LHCN-M2 (cell line): Measurements from ENCODE around the gene CABCOCO1. TPM values are rescaled to one million over a fixed set of nuclear protein-coding genes. Genes with fewer than 3 reads are reported as not detected.

Source experiments
- DNase-seq: peaks from one replicate; pipeline ENCODE4 v3.0.0-alpha.2; 2012; ENCODE audit warnings: low read depth
- total RNA-seq: library from RNA; depleted of rRNA; stranded (reverse); fragments of >200 nt; gene quantifications from 2 replicates; pipeline ENCODE4 v1.2.3, GENCODE V29; 2014

CABCOCO1 gene
- total RNA-seq, 1 experiment from 2014 or later = 0.40 TPM

DNA sequence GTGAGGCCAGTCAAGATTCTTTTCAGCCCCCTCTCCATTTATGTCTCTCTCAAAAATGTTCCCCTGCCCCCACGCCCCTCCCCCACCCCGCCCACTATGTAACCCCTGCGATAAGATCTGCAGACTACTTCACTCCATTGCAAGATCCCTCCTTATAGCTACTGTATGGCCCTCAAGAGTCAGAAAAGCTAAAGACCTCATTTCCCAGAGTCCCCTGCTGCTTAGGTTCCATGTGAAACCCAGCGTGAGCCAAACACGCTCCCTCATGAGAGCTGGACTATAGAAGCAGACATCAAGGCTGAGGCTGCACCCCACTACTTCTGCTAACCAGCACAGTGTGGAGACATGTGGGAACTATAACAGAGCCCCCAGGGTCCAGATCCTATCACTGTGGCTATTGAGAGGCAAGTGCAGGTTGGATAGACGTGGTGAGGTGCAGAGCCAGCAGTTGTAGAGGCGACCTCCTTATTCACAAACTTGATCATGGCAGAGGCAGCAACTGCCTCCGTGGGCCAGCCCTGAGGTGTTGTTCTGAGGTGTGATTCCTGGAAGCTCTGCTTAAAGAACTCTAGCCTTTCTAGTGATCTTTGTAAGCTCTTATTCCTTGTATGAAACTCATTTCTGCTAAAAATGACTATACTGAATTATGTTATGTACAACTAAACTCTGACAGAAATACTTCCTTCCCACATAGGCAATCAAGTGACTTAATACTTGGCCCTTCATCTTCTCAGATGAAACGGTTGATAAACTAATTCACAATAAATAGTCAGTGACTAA lies 121.8 kb downstream of the CABCOCO1 start:
- DNase-seq = no peak

DNA sequence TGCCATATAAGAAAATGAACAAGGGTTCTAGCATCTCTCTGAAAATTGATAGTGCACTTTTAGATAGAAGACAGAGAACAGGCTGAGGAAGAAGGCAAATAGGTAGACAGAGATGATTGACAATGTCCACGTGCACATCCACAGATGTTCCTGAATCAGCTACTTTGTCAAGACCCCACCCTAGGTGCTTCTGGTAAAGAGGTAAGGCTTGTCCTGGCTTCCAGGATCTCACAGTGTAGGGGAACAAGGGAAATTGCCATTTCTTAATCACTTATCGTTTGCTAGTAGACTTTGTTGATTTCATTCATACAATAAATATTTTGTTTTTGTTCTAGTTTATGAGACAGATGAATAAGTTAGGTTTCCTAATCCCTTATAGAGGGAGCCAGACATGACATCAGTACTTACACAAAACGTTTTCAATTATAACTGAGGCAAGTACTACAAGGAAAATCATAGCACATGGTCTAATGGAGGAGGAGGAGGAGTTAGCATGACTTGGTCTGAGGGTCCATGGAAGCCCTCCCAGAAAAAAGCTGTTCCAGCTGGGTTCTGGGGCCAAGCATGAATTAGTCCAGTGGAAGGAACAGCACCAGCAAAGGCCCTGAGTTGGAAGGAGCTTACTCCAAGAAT lies 122.9 kb downstream of the CABCOCO1 start:
- DNase-seq = no peak

DNA sequence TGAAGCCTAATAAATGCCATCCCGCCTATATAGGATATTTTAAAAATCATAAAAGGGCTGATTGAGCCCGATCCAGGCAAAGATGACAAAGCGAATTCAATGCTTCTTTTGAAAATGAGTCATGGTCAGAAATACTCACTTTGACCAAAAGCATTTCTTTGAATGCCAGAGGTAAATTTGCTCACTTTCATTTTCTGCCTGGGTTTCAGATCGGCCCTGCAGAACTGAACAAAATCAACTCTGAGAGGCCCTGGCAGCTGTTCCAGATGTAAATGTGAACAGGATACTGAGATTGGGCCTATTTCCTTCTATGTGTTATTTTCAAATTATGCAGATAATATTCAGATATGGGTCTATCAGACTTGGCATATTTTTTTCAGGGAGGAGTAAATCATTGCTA lies 124.0 kb downstream of the CABCOCO1 start:
- DNase-seq = peak; percentile 87

DNA sequence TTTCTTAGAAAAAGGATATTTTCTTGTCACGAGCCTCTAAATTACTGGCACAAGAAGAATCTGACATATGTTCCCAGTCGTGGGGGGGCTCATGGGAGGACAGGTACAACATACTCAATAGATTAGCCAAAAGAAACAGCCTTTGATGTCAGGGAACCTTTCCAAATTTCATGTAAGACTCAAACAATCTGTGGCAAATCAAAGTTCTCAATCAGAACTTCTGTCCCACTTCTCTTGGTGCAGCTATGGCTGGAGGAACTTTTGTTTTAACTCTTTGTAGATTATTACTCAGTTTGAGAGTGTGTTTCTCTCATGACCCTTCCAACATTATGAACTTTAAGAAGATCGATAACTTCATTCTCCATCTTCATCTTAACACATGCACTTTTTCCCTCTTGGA lies 124.4 kb downstream of the CABCOCO1 start:
- DNase-seq = no peak

DNA sequence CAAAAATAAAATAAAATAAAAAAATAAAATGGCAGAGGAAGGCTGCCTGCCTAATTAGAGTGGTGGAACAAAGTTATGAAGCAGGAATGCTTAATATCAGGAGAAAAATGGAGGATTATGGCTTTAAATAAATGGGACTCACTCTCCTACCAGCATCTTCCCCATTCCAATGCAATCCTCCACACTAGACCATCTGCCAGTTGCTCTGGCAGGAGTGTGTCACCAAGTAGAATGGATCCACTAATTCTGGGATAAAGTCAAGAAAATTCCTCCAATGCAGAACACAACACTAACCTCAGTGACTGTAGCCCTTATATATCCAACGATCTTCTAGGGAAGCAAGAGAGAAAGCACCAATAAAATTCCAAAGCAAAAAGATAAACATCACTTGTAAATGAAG lies 126.3 kb downstream of the CABCOCO1 start:
- no peak for DNase-seq

DNA sequence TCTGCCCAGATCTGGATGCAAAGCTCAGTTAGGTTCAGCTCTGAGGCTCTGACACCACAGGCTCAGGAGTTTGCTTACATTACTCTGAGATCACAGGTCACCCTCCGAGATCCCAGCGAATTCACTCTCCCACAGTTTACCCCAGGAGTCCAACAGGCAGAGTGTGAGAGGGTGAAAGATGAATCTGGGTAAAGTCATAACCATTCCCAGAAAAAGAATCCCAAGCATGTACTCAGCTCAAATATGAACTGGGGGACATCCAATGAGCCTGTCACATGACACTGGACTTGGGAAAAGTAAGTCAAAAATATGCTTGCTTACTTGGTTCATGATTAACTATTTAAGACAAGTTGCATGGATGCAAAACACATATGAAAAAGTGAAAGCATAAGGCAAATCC lies 128.5 kb downstream of the CABCOCO1 start:
- DNase-seq = peak; percentile 29

DNA sequence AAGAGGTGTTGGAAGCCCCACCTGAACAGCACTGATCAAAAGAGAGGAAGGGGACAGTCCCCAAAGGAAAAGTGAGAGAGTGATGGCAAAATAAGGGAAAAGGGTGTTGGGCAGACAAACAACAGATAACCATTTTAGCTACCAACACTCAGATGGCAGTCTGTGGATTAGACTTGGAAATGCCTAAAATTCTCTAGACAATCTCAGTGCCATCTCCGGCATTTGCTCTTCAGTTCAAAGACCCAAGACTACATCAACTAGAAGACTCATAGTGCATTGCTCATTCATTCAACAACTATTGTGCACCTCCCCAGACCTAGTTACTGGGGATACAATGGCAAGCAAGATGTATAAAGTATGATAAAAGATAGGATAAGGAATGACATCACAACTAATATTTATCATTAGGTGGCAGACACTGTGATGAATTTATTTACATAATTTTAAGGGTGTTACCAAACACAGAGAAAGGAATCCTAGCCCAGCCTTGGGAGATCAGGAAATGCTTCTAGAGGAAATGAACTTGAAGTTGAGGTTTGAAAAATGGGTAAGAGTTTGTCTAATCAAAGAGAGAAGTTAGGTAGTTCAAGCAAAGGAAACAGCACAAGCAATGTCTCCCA lies 129.5 kb downstream of the CABCOCO1 start:
- no peak for DNase-seq

DNA sequence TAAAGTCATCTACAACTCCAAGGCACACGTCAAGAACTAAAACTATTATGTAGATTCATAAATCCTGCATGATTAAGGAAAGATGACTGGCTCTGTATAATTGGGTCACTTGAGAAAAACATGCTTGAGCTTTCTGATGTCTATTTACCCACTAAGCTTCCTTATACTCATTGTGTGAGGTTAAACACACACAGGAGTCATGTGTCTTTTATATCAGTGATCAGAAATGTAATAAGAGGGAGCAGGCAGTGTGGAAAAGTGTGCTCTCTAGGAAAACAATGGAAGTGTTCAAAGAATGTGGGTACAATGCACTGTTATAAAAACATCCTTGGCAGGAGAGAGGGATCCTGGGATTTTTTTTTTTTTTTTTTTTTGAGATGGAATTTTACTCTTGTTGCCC lies 130.2 kb downstream of the CABCOCO1 start:
- DNase-seq = no peak

DNA sequence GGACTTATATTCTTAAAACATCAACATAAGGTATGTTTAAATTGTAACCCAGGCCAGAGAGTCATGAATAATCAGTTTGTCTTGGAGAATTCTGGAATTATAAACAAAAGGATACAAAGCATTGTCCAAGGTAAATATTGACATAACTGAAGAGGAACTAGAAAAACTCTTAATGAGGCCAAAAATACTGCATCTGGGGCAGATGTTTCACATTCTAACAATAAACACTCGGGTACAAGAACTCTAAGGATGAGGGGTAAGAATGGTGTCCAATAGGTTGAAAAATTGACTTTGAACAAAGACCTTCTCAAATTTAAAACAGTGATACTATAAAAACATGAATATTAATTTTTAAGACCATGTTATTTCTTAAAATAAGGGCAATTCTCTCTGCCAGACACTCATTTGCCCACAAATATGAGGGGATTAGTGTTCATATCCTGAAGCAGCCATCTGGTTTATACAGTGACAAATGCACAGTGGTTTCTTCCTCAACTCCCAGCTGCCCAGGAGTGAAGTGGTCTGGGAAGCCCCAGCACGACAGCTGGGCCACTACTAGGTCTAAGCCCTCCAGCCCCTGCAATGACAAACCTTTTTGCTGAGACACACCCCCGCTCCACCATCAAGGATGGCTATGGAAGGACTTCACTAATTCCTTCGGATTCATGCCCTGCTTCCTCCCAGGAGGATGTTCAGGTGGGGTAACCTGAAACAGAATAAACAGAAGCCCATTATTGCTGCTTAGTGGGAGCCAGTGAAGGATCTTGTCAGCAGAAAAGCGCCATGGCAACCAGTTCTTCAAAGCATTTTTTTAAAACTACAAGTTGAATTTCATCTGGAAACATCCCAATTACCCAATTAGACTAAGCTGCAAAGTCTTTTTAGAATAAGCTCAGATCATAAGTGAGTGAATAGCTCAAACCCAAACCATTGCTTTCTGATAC lies 131.3 kb downstream of the CABCOCO1 start:
- peak; percentile 93 for DNase-seq

DNA sequence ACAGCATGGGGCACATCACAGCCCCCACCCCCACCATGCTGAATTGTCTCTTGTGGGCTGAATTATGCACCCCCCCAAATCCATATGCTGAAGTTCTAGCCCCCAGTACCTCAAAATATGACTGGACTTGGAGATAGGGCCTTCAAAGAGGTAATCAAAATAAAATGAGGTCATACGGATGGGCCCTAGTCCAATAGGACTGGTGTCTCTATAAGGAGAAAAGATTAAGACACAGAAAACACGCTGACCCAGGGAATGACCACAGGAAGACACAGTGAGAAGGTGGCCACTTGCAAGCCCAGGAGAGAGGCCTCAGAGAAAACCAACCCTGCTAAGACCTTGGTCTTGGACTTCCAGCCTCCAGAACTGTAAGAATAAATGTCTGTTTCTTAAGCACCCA lies 132.4 kb downstream of the CABCOCO1 start:
- DNase-seq = no peak

DNA sequence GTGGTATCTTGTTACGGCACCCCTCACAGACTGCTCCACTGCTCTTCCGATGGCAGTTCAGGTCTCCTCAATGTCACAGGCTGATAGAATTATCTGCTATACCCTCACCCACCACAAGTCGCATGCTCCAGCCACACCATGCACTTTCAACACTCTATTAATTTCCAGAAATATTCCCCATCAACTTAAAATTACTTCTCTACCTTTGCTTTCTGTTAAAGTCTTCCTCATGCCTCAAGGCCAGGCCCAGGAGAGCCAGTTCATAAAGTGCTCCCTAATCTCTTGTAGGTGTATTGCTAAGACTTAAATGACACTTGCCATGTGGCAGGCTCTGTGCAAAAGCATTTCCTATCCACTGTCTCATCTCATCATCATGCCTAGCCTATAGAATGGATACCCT lies 132.8 kb downstream of the CABCOCO1 start:
- DNase-seq = no peak

DNA sequence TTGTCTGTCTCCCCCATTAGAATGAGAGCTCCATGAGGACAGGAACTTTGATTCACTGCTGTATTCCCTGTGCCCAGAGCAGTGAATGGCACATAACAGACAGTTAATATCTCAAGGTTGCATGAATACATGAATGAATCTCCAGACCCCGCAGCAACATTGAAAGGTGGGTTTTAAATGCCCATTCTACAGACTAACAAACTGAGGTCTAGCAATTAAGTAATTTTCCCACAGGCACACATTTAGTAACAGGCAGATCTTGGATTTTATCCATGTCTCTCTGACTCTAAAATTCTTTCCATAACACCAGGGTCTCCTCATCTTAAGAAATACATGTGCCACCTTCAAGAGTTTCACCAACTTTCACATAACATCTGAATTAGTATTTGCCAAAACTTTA lies 134.1 kb downstream of the CABCOCO1 start:
- no peak for DNase-seq

DNA sequence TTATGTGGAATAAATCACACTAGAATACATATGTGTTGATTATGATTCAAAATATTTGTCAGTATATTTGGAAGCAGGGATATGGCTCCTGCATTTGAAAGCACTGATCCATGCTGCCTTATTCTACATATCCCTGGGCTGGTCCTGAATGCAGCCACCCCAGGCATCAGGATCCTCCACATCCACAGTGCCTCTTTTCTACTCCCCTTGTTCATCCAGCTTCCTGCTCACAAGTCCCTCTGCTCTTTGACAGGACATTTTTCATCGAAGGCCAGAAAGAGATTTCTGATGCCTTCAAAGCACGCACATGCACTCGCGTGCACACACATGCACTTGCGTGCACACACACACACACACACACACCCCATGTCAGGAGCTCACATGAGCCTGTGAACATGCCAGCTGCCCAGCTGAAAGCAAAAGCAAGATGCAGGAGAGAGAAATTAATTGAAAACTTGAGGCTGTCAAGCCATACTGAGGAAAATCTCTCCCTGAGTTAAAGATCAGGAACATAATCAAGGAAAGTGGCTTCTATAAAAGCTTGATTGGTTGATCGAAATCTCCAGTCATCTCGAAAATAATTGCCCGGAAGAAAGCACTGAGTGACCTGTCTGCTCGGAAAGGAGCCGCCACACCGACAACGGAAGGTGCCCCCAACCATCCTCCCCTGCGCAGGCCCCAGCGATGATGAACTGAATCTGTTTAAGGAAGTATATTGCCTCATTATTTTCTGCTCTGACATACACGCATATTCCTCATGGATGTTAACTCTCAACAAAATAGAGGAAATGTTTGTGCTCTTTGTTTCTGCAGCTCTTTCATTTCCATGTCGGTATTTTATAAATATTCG lies 134.8 kb downstream of the CABCOCO1 start:
- DNase-seq = no peak

DNA sequence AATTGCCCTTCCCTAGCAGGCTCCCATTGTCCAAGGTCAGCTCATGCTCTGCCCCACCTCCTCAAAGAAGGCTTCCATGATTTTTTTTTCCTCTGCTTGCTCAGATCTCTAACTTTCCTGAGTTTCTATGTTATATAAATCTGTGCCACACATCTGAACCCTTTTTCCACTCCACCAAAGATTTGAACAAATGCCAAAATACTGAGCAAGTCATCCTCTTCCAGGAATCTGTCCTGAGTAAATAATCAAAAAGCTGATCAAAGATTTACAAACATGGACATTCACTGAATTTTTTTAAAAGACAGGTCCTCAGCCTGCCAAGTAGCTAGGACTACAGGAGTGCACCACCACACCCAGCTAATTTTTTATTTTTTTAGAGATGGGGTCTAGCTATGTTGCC lies 136.0 kb downstream of the CABCOCO1 start:
- DNase-seq = no peak

DNA sequence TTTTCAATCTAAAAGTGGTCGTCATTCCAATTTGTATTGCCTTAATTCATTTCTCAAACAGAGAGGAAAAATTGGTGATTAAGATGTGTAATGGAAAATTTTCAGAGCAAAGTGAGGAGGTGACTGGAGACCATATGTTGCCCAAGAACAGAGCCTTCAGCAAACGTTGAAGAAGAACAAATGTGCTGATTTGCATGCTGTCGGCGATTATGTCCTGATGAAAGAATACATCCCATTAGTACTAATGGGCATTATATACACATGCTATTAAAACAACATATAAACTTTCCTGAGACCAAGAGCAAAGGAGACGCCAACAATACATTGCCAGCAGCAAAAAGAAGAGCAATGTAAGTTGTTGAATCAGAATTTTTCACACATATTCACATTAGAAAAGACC lies 138.8 kb downstream of the CABCOCO1 start:
- no peak for DNase-seq

DNA sequence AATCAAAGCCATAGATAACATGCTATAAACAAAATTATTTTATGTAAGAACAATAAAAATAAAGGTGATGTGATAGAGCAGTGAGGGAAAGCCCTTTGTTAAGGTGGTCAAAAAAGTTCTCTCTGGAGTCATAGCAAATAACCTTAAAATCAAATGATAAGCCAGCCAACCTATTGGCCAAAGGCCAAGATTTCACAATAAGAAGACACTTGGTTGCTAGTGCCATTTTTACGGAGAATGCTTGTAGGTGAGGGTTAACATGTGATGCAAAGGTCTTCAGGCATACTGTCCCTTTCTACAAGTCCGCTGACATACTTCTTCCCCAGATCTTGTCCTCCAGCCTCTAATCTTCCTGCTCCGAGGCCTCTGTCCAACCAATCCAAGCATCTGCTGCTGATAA lies 140.5 kb downstream of the CABCOCO1 start:
- no peak for DNase-seq

DNA sequence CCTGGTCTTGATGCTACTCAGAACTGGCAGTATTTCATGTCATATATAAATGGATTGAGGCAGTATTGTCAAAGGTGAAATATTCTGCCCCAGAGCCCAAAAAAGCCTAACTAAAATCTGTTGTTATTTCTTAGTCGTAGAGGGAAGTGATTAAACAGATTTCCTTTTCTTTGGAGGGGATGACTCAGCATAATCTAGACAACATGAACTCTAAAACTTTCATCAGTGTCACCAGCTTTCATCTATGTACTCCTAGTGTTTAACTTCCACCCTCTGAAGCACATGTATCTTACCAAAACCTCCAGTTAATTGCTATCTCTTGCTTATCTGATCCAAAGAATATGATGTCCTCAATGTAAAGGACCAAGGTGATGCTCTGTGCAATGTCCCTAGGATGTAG lies 141.7 kb downstream of the CABCOCO1 start:
- peak; percentile 32 for DNase-seq

DNA sequence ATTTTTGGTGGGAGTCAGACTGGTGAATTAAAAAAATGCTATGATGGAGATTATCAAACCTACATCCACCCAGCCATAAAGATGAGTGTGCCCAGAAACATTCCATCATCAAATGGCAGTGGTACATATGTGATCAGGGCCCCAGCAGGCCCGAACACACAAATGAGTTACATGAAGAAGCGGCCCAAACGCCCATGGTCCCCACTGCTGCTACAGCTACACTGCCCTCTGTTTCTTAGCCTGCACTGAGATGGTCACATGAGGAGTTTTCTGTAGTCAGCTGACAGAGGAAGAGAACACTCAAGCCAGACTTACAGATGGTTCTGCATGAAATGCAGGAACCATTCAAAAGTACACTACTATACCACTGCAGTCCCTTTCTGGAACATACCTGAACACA lies 142.4 kb downstream of the CABCOCO1 start:
- DNase-seq = no peak

DNA sequence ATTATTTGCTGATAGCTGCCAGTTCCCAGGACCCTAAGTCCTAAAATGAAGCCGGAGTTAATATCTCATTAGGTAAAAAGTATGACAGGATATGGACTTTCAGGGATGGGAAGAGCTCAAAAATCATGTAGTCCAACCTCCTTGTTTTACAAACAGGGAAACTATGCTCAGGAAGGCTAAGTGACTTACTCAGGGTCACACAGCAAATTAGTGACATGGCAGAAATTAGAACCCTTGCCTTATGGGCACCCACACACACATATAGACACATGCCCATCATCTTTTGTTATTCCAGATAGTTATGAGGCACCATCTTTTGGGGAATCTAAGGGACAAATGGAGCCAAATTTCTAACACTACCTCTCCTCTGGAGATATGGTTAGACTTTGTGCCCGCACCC lies 147.5 kb downstream of the CABCOCO1 start:
- DNase-seq = no peak

DNA sequence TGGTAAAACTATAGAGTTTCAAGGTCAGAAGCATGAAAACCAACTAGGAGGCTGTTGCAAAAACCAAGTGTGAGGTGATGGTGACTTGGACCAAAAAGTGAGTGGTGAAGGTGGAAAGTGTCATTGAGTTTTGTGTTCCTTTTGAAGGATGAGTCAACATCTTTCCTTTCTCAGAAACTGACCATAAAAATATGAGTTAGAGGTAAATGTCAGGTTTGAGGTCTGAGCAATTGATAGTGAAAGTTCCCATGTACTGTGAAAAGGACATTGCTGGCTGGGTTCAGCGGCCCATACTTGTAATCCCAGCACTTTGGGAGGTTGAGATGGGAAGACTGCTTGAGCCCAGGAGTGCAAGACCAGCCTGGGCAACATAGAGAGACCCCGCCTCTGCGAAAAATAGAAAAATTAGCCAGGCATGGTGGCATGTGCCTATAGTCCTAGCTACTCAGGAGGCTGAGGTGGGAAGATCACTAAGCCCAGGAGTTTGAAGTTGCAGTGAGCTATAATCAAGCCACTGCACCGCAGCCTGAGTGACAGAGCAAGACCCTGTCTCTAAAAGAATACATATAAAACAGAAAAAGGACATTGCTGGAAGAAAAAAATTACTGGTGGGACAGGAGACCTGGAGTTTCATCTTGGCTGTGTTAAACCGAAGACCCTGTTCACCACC lies 149.5 kb downstream of the CABCOCO1 start:
- DNase-seq = no peak
